Left forelimb (tissue), 1 donor: Measurements from ENCODE around the gene RAB3IL1.

ENCODE experiments used
- DNase-seq: peaks from one replicate; pipeline ENCODE4 v3.0.0-alpha.2; 2018; ENCODE audit warnings: low spot score

Gene RAB3IL1

DNA sequence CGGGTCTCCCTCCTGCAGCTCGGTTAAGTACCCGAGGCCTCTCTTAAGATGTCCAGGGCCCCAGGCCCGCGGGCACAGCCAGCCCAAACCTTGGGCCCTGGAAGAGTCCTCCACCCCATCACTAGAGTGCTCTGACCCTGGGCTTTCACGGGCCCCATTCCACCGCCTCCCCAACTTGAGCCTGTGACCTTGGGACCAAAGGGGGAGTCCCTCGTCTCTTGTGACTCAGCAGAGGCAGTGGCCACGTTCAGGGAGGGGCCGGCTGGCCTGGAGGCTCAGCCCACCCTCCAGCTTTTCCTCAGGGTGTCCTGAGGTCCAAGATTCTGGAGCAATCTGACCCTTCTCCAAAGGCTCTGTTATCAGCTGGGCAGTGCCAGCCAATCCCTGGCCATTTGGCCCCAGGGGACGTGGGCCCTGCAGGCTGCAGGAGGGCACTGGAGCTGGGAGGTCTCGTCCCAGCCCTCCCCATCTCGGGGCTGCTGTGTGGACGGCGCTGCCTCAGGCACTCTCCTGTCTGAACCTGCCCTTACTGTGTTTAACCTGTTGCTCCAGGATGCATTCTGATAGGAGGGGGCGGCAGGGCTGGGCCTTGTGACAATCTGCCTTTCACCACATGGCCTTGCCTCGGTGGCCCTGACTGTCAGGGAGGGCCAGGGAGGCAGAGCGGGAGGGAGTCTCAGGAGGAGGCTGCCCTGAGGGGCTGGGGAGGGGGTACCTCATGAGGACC lies 51.0 kb downstream of the RAB3IL1 start:
- DNase-seq = no peak

DNA sequence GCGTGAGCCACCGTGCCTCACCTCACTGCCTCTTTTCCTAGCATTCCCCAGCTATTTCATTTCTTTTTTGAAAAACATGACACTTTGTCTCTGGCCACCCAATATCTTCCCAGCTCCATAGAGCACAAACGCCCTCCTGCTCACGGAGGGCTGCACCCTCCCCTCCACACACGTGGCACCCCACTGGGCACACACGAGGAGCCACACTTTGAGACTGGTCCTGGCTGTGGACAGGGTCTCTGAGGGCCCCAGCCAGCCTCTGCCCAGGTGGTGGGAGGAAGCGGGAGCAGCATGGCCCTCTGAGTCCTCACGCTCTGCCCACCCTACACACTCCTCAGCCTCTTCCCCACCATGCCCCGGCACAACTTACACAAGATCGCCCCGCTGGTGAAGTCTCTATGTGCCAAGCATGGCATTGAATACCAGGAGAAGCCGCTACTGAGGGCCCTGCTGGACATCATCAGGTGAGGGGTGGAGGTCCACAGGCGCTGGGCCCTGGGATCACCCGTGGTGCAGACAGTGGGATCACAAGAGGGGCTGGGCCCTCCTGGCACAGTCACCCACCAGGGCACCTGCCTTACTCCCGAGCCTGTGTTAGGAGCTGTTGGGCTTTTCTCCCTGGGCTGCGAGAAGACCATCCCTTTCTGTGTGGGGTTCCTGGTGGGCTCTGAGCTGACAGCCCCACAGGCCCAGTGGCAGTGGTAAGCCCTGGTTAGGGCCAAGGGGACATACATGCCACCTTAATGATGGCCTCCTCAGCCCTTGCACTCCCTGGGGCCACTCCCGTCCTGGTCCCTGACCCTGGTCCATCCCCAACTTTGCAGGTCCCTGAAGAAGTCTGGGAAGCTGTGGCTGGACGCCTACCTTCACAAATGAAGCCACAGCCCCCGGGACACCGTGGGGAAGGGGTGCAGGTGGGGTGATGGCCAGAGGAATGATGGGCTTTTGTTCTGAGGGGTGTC lies 52.3 kb downstream of the RAB3IL1 start:
- no peak for DNase-seq

DNA sequence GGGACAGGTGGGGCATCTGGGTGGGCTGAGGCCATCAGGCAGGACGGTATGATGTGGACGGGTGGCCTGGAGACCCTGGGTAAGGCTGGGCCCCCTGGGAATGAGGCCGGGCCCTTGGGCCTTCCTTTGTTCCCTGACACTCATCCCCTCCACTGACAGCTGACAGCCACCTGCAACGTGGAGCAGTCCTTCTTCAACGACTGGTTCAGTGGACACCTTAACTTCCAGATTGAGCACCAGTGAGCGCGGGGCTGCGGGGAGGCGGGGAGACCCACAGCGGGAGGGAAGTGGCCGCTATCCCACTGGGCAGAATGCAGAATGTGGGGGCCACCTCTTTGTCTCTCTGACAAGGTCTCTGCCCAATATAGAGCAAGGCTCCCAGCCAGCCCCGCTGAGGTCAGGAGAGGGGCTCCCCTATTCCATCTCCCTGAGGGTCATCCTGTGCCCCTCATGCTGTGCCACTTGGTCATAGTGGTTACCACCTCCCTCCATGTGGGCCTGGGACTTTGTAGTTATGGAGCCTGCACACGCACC lies 53.8 kb downstream of the RAB3IL1 start:
- DNase-seq = no peak

DNA sequence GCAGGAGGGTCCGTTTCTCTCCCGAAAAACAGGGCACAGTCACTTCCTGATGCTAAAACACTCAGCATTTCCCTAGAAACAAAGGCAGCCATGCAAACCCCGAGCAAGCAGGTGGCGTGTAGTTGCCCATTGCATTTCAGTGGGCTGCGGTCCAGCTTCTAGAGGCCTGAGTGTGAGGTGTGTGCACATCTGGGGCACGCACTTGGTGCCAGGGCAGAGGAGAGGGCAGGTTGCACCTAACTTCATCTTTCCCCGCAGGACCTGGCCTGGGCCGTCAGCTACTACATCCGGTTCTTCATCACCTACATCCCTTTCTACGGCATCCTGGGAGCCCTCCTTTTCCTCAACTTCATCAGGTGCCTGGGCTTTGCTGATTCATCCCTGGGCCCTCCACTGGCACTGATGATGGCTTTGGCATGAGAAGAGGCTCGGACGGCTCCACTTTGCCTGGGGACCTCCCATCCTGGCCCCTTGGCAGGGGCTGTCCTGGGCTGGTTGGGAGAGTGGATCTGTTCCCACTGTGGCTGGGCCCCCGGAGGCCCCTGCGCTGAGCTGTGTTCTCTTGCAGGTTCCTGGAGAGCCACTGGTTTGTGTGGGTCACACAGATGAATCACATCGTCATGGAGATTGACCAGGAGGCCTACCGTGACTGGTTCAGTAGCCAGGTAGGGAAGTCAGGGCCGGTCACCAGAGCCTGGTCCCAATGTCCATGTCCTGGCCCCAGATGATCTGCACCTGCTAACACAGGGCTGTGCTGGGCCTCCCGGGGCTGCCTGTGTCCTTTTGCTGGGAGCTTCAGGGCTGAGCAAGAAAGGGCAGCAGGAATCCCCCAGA lies 54.4 kb downstream of the RAB3IL1 start:
- no peak for DNase-seq

DNA sequence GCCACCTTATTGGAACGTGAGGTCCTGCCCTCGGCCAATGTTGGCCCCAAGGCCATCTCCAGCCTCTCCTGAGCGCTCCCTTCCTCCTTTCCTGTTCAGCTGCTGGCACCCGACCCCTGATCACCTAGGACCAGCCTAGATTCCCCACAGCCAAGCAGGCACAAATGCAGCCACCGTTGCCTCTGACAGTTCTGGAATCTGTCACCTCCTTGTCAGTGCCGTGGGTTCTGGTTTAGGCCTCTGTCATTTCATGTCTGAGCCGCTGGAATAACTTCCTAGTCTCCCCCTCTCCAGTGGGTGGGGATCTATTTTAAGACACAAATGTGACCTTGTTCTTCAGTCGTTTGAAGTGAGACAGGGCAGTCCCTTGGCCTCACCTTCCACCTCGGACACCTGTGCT lies 55.7 kb downstream of the RAB3IL1 start:
- no peak for DNase-seq

DNA sequence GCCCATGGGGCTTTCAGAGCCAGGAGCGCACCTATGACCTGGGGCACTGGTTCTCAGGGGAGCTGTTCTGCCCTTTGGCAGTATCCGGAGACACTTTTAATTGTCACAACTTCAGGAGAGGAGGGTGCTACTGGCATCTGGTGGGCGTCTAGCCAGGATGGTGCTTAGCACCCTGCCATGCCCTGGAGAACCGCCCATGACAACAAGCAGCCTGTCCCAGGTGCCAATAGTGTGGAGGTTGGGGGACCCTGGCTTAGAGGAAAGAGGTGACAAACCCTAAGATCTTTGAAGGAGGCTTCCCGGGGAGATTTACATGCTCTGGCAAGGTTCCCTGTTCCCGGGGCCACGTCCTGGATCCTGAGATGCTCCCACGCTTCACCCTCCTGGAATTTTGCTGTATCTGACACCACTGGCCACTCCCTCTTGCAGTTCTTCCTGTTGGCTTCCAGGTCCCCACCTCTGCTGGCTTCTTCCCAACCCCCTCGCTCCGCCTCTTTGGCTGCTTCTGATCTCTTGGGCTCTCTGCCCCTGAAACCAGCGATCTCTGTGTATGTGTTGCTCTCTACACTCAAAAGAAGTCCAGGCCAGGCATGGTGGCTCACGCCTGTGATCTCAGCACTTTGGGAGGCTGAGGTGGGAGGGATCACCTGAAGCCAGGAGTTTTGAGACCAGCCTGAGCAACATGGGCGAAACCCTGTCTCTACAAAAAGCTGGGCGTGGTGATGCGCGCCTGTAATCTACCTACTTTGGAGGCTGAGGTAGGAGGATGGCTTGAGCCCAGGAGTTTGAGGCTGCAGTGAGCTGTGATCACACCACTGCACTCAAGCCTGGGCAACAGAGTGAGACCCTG lies 57.1 kb downstream of the RAB3IL1 start:
- no peak for DNase-seq

DNA sequence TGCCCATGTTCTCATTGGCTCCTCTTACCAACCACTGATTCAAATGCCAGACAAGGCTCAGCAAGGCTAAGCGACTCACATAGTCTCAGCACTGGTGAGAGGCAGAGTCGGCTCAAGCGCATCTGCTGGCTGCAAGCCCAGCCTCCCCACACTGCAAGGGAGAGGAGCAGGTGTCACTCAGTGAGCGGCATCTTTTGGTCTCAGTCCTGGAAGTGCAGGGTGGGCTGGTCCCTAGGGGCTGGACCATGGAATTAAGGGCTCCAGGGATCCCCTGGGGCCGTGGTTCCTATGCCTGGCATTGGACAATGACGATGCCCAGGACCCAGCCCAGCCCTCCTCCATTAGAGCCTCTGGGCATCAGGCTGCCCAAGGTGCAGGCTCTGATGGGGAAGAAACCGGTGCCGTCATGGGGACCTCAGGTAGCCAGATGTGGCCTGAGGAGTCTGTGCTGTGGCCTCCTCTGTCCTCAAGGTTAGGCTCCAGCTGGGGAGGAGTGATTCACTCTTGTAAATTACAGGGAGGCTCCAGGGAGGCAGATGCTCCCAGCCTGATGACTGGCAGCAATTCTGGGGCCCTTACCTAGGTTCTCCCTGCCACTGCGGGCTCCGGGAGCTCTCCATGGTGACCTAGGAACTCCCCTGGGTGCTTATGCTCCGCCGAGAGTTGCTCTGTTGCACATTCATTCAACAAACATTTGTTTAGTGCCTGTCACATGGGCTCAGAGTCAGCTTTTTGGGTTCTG lies 61.3 kb downstream of the RAB3IL1 start:
- DNase-seq = no peak

DNA sequence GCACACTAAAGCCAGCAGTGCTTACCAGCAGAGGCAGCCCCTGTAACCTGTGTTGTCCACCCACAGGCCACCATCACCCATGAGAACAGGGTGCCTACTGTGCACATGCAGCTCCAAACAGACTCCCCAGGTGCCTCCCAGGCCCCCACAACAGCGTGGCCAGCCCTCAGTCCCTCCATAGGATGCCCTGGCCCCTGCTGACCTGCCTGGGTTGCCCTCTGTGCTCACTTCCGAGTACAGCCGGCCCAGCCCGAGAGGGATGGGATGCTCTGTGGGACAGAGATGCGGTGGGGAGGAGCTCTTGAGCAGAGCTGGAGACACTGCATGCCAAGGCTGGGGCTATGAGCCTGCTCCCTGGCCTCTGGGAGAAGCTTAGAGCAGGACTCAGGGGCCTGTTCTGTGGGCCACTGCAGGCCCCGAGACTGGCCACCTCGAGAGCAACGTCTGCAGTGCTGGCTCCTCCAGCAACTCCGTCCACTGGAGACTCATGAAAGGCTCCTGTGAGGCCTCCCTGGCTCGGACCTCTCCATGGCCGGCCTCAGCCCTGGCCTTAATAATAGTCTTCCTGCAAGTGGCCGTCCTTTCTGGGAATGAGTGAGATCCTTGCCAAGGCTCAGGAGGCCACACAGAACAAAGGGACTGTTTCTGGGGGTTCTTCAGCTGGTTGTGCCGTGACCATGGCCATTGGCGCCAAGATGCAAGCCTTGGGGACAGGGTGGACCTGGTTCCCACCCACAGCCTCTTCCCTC lies 62.2 kb downstream of the RAB3IL1 start:
- no peak for DNase-seq

DNA sequence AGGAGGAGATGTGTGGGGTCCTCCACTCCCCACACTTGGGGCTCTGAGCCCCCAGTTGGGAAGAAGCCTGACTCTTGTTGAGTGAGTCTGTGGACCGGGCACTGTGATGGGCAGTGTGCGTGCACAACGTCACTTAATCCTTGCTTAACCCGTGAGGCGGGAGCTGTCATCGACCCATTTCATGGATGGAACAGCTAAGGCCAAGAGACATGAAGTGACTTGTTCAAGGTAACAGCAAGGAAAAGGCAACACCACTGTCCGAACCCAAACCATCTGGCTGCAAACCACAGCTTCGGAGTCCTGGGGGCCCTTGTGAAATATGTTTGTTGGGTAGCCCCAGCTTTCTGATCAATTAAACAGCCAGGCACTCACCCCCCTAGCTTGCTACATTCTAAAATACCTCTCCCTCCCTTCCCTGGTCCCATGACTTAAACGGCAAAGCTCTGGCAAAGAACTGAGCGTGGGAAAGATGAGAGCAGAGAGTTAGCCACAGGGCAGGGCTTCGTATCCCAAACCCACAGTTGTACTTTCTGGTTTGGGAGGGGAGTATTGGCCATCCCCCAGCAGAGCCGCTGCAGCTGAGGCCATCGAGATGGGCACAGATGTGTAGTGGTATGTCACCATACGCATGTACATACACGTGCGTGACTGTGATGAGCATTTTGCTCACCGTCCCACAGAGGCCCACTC lies 63.0 kb downstream of the RAB3IL1 start:
- no peak for DNase-seq

DNA sequence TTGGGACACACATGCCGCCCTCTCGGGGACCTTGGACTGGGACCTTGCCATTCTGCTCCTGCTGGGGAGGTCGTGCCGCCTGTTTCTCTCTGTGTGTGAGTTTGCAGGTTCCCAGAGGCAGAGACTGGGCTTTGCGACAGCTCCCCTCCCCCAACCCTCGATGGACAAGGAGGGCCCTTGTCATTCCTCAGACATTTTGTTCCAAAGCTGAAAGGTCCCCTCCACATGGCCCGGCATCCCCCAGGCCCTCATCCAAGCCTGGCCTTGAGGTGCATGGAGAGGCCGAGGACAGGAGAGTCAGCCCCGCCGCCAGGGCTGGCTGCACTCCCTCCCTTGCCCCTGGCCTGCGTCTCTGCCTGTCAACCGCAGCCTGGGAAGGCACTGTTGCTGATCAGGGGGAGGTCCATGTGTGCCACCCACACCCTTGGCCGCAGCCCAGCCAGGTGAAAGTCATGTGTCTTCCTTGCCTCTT lies 63.6 kb downstream of the RAB3IL1 start:
- DNase-seq = no peak

DNA sequence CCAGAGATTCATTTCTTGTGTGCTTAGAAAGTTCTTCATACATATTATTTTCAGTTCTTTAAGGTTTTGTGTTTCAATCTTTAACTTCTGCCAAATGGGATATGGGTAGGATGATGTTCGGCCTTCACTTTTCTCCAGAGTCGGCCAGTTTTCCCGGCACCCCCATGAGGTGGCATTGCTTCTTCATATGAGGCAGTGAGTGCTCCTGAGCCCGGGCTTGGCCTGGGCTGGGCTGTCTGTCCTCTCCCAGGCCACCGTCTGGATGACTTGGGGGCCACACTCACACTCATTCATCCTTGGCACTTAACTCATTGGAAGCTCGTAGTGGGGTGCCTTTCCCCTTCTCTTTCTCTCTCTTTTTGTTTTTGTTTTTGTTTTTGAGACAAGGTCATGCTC lies 65.5 kb downstream of the RAB3IL1 start:
- no peak for DNase-seq

DNA sequence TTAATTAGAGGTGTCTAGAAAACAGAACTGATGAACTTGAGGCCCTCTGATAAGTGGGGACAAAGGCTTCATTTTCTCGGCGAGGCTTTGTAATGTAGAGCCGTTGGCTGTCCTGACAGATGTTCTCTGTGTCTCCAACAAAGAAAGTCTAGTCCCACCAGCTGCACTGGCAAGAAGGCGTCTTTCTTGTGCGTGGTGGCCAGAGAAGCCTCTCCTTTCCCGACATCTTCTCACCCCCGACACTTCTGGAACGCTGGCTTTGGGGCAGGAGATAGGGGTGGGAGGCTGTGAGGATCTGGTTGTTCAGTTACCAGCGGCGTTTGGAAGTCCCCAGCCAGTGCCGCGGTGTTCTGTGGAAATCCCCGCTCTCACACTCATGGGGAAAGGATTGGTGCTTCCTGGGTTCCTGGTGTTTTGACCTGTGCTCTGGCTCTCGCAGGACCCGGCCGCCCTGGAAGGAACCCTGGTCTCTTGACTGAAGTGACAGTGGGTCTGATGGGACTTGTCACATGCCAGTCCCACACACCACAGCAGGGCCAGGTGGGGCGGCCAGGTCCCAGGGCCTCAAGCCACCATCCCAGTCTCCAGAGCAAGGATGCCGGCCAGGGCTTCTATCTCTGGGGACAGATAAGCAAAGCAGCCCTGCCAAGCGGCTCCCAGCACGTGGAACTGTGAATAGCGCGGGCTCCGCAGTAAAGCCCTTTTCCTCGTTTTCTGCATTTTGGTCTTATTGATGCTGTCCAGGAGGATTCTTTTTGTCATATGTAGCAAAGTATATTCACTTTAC lies 66.1 kb downstream of the RAB3IL1 start:
- no peak for DNase-seq

DNA sequence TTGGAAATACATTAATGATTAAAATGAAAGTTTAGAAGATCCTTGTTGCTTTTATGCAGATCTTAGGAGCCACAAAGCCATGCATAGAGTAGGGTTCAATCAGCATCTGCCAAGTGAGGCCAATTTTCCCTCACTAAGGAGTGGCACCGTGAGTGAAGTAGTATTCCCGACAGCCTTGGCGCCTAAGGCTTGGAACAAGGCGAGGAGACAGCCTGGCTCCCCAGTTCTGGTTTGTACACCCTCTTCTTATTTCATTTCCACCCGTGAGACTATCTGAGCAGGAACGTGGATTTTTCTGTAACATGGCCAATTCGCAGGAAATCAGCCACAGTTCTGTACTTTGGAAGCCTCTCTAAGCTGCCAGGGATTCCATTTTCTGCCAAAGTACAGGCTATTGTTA lies 66.7 kb downstream of the RAB3IL1 start:
- no peak for DNase-seq

DNA sequence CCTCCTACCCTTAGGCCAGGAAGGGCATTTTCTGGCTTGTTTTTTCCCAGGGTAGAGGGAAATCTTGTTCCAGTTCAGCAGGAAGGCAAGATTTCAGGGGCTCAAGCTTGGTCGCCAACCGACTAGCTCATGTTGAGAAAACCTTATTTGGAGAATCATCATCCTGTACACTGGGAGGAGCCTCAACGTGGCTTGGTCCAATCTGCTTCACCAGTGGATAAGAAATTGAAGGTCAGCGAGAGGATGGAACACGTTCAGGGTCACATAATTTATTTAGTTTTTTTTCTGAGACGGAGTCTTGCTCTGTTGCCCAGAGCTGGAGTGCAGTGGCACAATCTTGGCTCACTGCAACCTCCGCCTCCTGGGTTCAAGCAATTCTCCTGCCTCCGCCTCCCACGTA lies 68.7 kb downstream of the RAB3IL1 start:
- no peak for DNase-seq

DNA sequence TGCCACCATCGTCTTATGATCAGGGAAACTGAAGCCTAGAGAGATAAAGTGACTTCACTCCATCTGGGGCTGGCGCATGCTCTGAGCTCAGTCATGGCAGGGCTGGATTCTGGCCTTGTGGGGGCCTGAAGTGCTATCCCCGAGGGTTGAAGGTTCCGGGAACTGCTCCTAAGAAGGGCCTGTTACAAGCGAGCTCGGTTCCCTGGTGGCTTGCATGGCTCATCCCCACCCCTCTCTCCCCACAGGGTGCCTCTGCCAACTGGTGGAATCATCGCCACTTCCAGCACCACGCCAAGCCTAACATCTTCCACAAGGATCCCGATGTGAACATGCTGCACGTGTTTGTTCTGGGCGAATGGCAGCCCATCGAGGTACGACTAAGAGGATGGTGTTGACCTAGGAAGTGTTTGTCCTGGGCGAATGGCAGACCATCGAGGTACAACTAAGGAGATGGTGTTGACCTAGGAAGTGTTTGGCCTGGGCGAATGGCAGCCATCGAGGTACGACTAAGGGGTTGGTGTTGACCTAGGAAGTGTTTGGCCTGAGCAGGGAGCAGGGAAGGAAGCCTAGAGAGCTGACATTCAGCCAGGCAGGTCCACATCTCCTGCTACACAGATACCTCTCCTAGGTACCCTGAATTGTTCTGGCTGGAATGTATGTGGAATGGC lies 69.3 kb downstream of the RAB3IL1 start:
- DNase-seq = no peak
